ENCODE measurements around the gene LONRF2. TPM values are rescaled to one million over a fixed set of nuclear protein-coding genes. Genes with fewer than 3 reads are reported as not detected.

LONRF2 gene
- polyA plus RNA-seq, 1 donor (not counting 4 experiments of a cell fraction or from before 2014, with no cell fraction given), result not detected

DNA sequence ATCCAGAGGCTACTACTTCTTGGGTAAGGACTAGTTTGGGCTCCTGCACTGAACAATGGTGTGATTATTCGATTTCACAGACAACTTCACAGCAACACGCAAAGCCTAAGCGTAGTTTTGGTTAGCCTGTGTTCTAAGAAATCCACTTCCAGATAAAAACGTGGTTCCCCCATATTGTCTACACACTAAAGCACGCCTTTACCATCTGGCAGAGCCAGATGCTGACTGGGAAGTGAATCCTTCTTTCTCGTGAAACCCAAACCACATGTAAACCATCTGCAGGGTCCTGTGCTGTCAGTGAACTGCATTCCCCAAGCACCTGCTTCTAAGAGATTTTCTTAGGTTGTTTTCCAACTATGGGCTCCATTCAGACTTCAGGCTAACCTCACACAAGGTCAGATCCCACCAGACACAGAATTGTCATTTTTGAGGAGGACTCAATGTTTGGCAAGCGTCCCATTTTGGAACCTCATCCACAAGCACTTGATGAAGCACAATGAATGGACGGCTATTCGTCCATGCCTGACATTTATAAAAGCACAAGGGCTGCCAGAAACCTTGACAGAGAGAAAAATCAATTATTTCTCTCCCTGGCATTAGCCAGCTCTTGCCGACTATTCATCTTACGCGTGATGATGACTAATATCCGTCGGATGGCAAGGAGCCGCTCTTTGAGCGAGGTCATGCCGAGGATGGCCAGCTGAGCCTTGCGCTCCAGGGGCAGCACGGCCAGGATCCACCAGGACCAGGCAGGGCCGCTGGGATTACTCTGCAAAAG, 38.4 kb downstream of the LONRF2 start:
- FAIRE-seq, result no peak
- Histone ChIP-seq H3K27ac (ENCODE audit: control insufficient read depth, insufficient read depth, low read length) (no peak overlapping the region), H3K27me3 (ENCODE audit: control insufficient read depth, extremely low read depth, insufficient read depth, low read length) (peaks cover 3% of the 10 kb centered on the region)

DNA sequence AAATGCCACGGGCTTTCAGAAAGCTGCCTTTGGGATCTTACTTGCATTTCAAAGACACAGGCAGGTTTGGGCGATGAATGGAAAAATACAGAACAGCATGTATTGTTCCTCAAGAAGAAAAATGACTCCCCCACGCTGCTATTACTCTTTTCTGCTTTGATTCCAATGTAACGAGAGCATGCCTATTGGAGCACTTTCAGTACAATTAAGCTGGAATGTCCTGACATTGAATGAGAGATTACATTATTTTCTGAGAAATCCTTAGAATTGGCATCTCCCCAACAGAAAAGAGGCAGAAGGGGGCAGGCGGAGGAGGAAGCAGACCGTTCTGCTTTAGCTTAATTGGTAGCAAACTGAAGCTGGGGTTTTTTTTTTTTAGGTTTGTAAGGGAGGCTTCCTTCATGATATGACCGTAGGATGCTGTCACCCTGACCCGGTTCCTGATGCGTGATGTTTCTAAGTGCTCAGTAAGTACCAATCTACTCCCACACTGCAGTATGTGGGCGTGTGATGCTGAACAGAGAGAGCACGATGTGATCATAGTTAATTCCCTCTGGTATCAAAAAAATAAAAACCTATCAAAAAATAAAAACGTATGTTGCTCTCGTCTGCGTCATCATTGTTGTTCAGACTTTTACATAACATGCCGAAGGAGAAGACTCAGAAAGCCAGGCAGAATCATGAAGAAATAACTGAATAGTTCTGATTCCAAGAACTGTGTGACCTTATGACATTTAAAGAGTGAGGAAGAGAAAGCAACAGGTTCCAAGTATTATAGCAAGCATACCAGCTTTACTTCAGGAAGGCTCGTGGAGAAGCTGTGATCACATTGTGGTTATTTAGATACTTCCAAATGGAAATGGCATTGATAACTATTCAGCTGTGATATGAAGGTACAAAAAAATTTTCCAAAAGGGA, 40.5 kb downstream of the LONRF2 start:
- no peak overlapping the region for H2AFZ ChIP-seq (ENCODE audit: control insufficient read depth, low read length)
- DNase-seq (ENCODE audit: low read depth, low spot score) (no peak), FAIRE-seq (no peak)
- H3K9me3 ChIP-seq (ENCODE audit: control insufficient read depth, low read depth, low read length), result no peaks in the 10 kb centered on the region
- H4K20me1 ChIP-seq (ENCODE audit: control insufficient read depth, extremely low read depth, insufficient read depth, low read length), result no peaks in the 10 kb centered on the region
- peaks cover 3% of the 10 kb centered on the region for H3K27me3 ChIP-seq (ENCODE audit: control insufficient read depth, extremely low read depth, insufficient read depth, low read length)
- dilution Hi-C loops (cut with MboI; ENCODE audit: extremely low pct_ligation_motif_present, low sequenced_read_pairs), result no loop called here
- no peak overlapping the region for H3K27ac ChIP-seq (ENCODE audit: control insufficient read depth, insufficient read depth, low read length)
- H3K9me1 ChIP-seq (ENCODE audit: control insufficient read depth, extremely low read depth, insufficient read depth, low read length), result no peaks in the 10 kb centered on the region
- H3K79me2 ChIP-seq (ENCODE audit: control insufficient read depth, insufficient read depth, low read length), result no peaks in the 10 kb centered on the region
- no peaks in the 10 kb centered on the region for H3K36me3 ChIP-seq (ENCODE audit: control insufficient read depth in 2 of 2, extremely low read depth in 1 of 2, insufficient read depth in 2 of 2, low read length in 2 of 2)
- no peaks in the 10 kb centered on the region for H3K4me1 ChIP-seq (ENCODE audit: control insufficient read depth, extremely low read depth, insufficient read depth, low read length)
- no peak for TF ChIP-seq EZH2 (IDR thresholded peaks at IDR 0.05; ENCODE audit: low read length)
- TF ChIP-seq, protein P1, sequence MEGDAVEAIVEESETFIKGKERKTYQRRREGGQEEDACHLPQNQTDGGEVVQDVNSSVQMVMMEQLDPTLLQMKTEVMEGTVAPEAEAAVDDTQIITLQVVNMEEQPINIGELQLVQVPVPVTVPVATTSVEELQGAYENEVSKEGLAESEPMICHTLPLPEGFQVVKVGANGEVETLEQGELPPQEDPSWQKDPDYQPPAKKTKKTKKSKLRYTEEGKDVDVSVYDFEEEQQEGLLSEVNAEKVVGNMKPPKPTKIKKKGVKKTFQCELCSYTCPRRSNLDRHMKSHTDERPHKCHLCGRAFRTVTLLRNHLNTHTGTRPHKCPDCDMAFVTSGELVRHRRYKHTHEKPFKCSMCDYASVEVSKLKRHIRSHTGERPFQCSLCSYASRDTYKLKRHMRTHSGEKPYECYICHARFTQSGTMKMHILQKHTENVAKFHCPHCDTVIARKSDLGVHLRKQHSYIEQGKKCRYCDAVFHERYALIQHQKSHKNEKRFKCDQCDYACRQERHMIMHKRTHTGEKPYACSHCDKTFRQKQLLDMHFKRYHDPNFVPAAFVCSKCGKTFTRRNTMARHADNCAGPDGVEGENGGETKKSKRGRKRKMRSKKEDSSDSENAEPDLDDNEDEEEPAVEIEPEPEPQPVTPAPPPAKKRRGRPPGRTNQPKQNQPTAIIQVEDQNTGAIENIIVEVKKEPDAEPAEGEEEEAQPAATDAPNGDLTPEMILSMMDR (optimal IDR thresholded peaks at IDR 0.05 in 1 of 3, IDR thresholded peaks at IDR 0.05 in 1 of 3, conservative IDR thresholded peaks at IDR 0.05 in 1 of 3; ENCODE audit: extremely low read depth in 1 of 3, insufficient read depth in 2 of 3, low read length in 3 of 3), result no peak
- H3K9ac ChIP-seq (ENCODE audit: control insufficient read depth, extremely low read depth, insufficient read depth, low read length), result no peak overlapping the region
- no peak overlapping the region for H3K4me2 ChIP-seq (ENCODE audit: control insufficient read depth, extremely low read depth, insufficient read depth, low read depth, low read length)
- no peak overlapping the region for H3K4me3 ChIP-seq (ENCODE audit: control insufficient read depth in 2 of 3, extremely low read depth in 1 of 3, insufficient read depth in 2 of 3, low read depth in 1 of 3, low read length in 3 of 3)

More for the DNA sequence above, 38.4 kb downstream of the LONRF2 start:
- Histone ChIP-seq H3K9me3 (ENCODE audit: control insufficient read depth, low read depth, low read length) (no peaks in the 10 kb centered on the region), H4K20me1 (ENCODE audit: control insufficient read depth, extremely low read depth, insufficient read depth, low read length) (no peaks in the 10 kb centered on the region), H2AFZ (ENCODE audit: control insufficient read depth, low read length) (no peak overlapping the region), H3K9ac (ENCODE audit: control insufficient read depth, extremely low read depth, insufficient read depth, low read length) (no peak overlapping the region), H3K79me2 (ENCODE audit: control insufficient read depth, insufficient read depth, low read length) (no peaks in the 10 kb centered on the region), H3K4me1 (ENCODE audit: control insufficient read depth, extremely low read depth, insufficient read depth, low read length) (no peaks in the 10 kb centered on the region), H3K9me1 (ENCODE audit: control insufficient read depth, extremely low read depth, insufficient read depth, low read length) (no peaks in the 10 kb centered on the region), H3K36me3 (ENCODE audit: control insufficient read depth in 2 of 2, extremely low read depth in 1 of 2, insufficient read depth in 2 of 2, low read length in 2 of 2) (no peaks in the 10 kb centered on the region), H3K4me3 (ENCODE audit: control insufficient read depth in 2 of 3, extremely low read depth in 1 of 3, insufficient read depth in 2 of 3, low read depth in 1 of 3, low read length in 3 of 3) (no peak overlapping the region), H3K4me2 (ENCODE audit: control insufficient read depth, extremely low read depth, insufficient read depth, low read depth, low read length) (no peak overlapping the region)
- dilution Hi-C loops (cut with MboI; ENCODE audit: extremely low pct_ligation_motif_present, low sequenced_read_pairs), result no loop called here
- no peak for DNase-seq (ENCODE audit: low read depth, low spot score)
- TF ChIP-seq, protein P1 (optimal IDR thresholded peaks at IDR 0.05 in 1 of 3, IDR thresholded peaks at IDR 0.05 in 1 of 3, conservative IDR thresholded peaks at IDR 0.05 in 1 of 3; ENCODE audit: extremely low read depth in 1 of 3, insufficient read depth in 2 of 3, low read length in 3 of 3), result no peak
- no peak for TF ChIP-seq EZH2 (IDR thresholded peaks at IDR 0.05; ENCODE audit: low read length)

All from keratinocyte (primary cell).